HepG2 (cell line): ENCODE measurements around the gene RRM2. TPM values are rescaled to one million over a fixed set of nuclear protein-coding genes. Genes with fewer than 3 reads are reported as not detected.

Source experiments
- ARID5B ChIP-seq: IDR thresholded peaks from 2 replicates; pipeline ENCODE4 v1.4.0; 2020; ENCODE audit warnings: mild to moderate bottlenecking, missing genetic modification reagents
- ARNTL ChIP-seq: sonication (generic); formaldehyde crosslinking; IDR thresholded peaks from 2 replicates; pipeline ENCODE4 v1.4.0; 2020; ENCODE audit warnings: mild to moderate bottlenecking, missing genetic modification reagents
- CBX1 ChIP-seq: IDR thresholded peaks from one replicate; pipeline ENCODE4 v1.6.1; 2016; ENCODE audit warnings: antibody characterized with exemption, low read depth
- E2F2 ChIP-seq: sonication (generic); formaldehyde crosslinking; IDR thresholded peaks from 2 replicates; pipeline ENCODE4 v1.4.0; 2020; ENCODE audit warnings: missing genetic modification reagents, borderline replicate concordance
- ELF4 ChIP-seq: sonication (generic); formaldehyde crosslinking; IDR thresholded peaks from 2 replicates; pipeline ENCODE4 v1.5.0; 2020; ENCODE audit warnings: missing genetic modification reagents, mild to moderate bottlenecking, moderate library complexity, borderline replicate concordance
- FOXA1 ChIP-seq, 2 experiments: fragments of 450-650 bp in 1 of 2; sonication (generic) in 1 of 2; formaldehyde crosslinking in 1 of 2; IDR thresholded peaks; 2 replicates each; pipeline versions ENCODE4 v1.4.0 to v1.6.1; 2016 to 2020; ENCODE audit warnings: missing genetic modification reagents in 1 of 2
- NFIC ChIP-seq: IDR thresholded peaks from 2 replicates; pipeline ENCODE4 v1.6.1; 2012; ENCODE audit warnings: mild to moderate bottlenecking, low read length, inconsistent platforms
- PRDM15 ChIP-seq: sonication (generic); formaldehyde crosslinking; IDR thresholded peaks from 2 replicates; pipeline ENCODE4 v1.4.0; 2020; ENCODE audit warnings: missing genetic modification reagents
- RFX3 ChIP-seq: IDR thresholded peaks from 2 replicates; pipeline ENCODE4 v1.6.1; 2016; ENCODE audit warnings: missing biosample characterization, missing genetic modification reagents
- RNF2 ChIP-seq: fragments of 450-650 bp; conservative IDR thresholded peaks from 2 replicates; pipeline ENCODE4 v1.6.1; 2016; ENCODE audit warnings: low read depth
- SALL1 ChIP-seq: sonication (generic); formaldehyde crosslinking; IDR thresholded peaks from 2 replicates; pipeline ENCODE4 v1.8.0; 2022; ENCODE audit warnings: mild to moderate bottlenecking, missing genetic modification reagents
- SKIL ChIP-seq: sonication (generic); formaldehyde crosslinking; IDR thresholded peaks from 2 replicates; pipeline ENCODE4 v1.8.0; 2022; ENCODE audit warnings: missing genetic modification reagents, mild to moderate bottlenecking, moderate library complexity, borderline replicate concordance
- TBX2 ChIP-seq: sonication (generic); formaldehyde crosslinking; IDR thresholded peaks from 2 replicates; pipeline ENCODE4 v1.5.0; 2020; ENCODE audit warnings: missing genetic modification reagents, mild to moderate bottlenecking, borderline replicate concordance
- ZBTB7B ChIP-seq: sonication (generic); formaldehyde crosslinking; IDR thresholded peaks from 2 replicates; pipeline ENCODE4 v1.4.0; 2020; ENCODE audit warnings: missing genetic modification reagents
- ZNF24 ChIP-seq: fragments of 450-650 bp; IDR thresholded peaks from 2 replicates; pipeline ENCODE4 v1.6.1; 2017; ENCODE audit warnings: antibody characterized with exemption, mild to moderate bottlenecking
- ZNF292 ChIP-seq: sonication (generic); formaldehyde crosslinking; IDR thresholded peaks from 2 replicates; pipeline ENCODE4 v1.8.1; 2022; ENCODE audit warnings: mild to moderate bottlenecking, low read depth, missing genetic modification reagents, borderline replicate concordance
- ZNF772 ChIP-seq: sonication (generic); formaldehyde crosslinking; IDR thresholded peaks from 2 replicates; pipeline ENCODE4 v1.5.0; 2020; ENCODE audit warnings: mild to moderate bottlenecking, missing genetic modification reagents
- polyA plus RNA-seq, 8 experiments: library from polyadenylated mRNA; depleted of rRNA in 3 of 8; stranded (reverse) in 7 of 8; unstranded in 1 of 8; fragments of >200 nt; fragmentation: Illumina TruSeq in 4 of 8; extraction: Trizol in 4 of 8; gene quantifications; 2 replicates each; pipeline versions ENCODE4 v1.2.1 to v1.2.3, GENCODE V29; 2011 to 2016; ENCODE audit warnings: low read depth in 4 of 8, missing spikeins in 1 of 8, mixed read lengths in 1 of 8; ENCODE audit not compliant: insufficient read depth in 1 of 8
- total RNA-seq, 5 experiments: library from RNA; depleted of rRNA; stranded (reverse); fragments of >200 nt; fragmentation: Illumina TruSeq; extraction: Trizol; gene quantifications; 2 replicates each; pipeline ENCODE4 v1.2.3, GENCODE V29; 2016; ENCODE audit warnings: low read depth in 1 of 5

RRM2 gene
- total and polyA plus RNA-seq, 2 of the 13 experiments (the other 11 are each of a cell fraction or from before 2014, with no cell fraction given): 31.3 to 150 TPM

GRCh38 chr2:10136101-10136934 is 13.8 kb downstream of the RRM2 start (continued):
- no peak for TF ChIP-seq PRDM15 (CRISPR knock-in tag)
- TF ChIP-seq SKIL (CRISPR knock-in tag): no peak
- no peak for TF ChIP-seq ZNF292 (CRISPR knock-in tag)
- TF ChIP-seq RFX3 (CRISPR knock-in tag): no peak
- TF ChIP-seq ZBTB7B (CRISPR knock-in tag): no peak
- TF ChIP-seq NFIC: peak; percentile 81; the same call in 1 of the 2 replicates
- TF ChIP-seq ARID5B (CRISPR knock-in tag): 0 out of 2 replicates have a peak, but pooled peaks have one; percentile 47
- TF ChIP-seq ZNF772 (CRISPR knock-in tag): no peak
- no peak for TF ChIP-seq ARNTL
- no peak for TF ChIP-seq E2F2 (CRISPR knock-in tag)
- no peak for TF ChIP-seq ELF4 (CRISPR knock-in tag)
- TF ChIP-seq FOXA1 (IDR thresholded peaks at IDR 0.05): no peak
- TF ChIP-seq FOXA1 (CRISPR knock-in tag; IDR thresholded peaks at IDR 0.05): peak; percentile 84
- TF ChIP-seq RNF2: no peak
- no peak for TF ChIP-seq ZNF24
- TF ChIP-seq CBX1: no peak
- peak; percentile 33 for TF ChIP-seq SALL1 (CRISPR knock-in tag)
- peak; percentile 22; the same call in 1 of the 2 replicates for TF ChIP-seq TBX2
